Lower lobe of right lung (tissue), 2 donors: ENCODE data around the gene MFAP5. TPM values are rescaled to one million over a fixed set of nuclear protein-coding genes. Genes with fewer than 3 reads are reported as not detected.

Experiments used
- ATAC-seq, 2 donors: fragments of 200-7000 bp; cut with Tn5 transposase; one replicate each; pipeline ENCODE4 v1.9.1; 2020 to 2022; ENCODE audit warnings: mild to moderate bottlenecking in 2 of 2, moderate library complexity in 2 of 2
- DNase-seq: peaks from one replicate; pipeline ENCODE4 v3.0.0-alpha.2; 2020
- H3K27ac ChIP-seq: fragments of 200-600 bp; one replicate; pipeline ENCODE4 v1.8.0; 2022
- H3K27me3 ChIP-seq: fragments of 200-600 bp; one replicate; pipeline ENCODE4 v1.8.0; 2022; ENCODE audit warnings: low read depth
- H3K36me3 ChIP-seq: fragments of 200-600 bp; one replicate; pipeline ENCODE4 v1.8.0; 2022; ENCODE audit warnings: mild to moderate bottlenecking
- H3K4me1 ChIP-seq: fragments of 200-600 bp; one replicate; pipeline ENCODE4 v1.8.0; 2022
- H3K4me3 ChIP-seq: fragments of 200-600 bp; one replicate; pipeline ENCODE4 v1.8.0; 2022; ENCODE audit warnings: mild to moderate bottlenecking
- H3K9me3 ChIP-seq: fragments of 200-600 bp; one replicate; pipeline ENCODE4 v1.8.0; 2022
- CTCF ChIP-seq: fragments of 200-600 bp; IDR thresholded peaks from one replicate; pipeline ENCODE4 v1.8.0; 2022; ENCODE audit warnings: antibody characterized with exemption, mild to moderate bottlenecking
- intact Hi-C: fragments of 100-400 bp; cut with DNase I; formaldehyde crosslinking; loops from one replicate; pipeline ENCODE4 v1.11.0; 2022
- total RNA-seq: library from RNA; stranded (reverse); fragmentation: NEBNext Ultra II Directional; extraction: Animal tissue kit (Norgen Biotek cat#: 25700); gene quantifications from one replicate; pipeline ENCODE4 v1.2.1, GENCODE V29; 2021
- donor health status: DM: no; HTN: yes; CAD: no; lungs with severe emphysema.

Gene MFAP5
- total RNA-seq, 1 donor from 2014 or later, result 50.2 TPM

DNA sequence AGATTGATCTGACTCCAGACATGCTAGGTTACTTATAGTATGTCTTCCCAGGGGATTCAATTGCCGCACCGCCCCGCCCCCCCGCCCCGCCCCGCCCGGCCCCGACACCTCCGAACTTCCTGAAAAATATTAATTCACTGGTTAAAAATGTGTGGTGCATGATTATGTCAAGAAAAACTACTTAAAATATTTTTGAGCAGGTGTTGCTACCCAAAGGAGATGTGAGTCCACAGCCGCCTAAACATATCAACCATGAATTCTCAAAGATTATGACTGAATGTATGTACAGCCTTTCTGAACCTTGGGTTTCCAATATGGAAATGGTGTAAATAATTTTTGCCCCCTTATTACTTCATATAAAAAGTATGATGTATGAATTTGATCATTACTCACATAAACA lies 32.5 kb upstream of the MFAP5 start:
- peaks cover 41% of the 10 kb centered on the region for H3K4me1 ChIP-seq
- no peaks in the 10 kb centered on the region for H3K36me3 ChIP-seq
- TF ChIP-seq CTCF, result no peak
- intact Hi-C loops, result no loop called here
- ATAC-seq (no peak), DNase-seq (no peak)
- no peak overlapping the region for H3K27ac ChIP-seq
- H3K9me3 ChIP-seq, result no peaks in the 10 kb centered on the region
- H3K4me3 ChIP-seq, result no peak overlapping the region
- H3K27me3 ChIP-seq, result no peaks in the 10 kb centered on the region

DNA sequence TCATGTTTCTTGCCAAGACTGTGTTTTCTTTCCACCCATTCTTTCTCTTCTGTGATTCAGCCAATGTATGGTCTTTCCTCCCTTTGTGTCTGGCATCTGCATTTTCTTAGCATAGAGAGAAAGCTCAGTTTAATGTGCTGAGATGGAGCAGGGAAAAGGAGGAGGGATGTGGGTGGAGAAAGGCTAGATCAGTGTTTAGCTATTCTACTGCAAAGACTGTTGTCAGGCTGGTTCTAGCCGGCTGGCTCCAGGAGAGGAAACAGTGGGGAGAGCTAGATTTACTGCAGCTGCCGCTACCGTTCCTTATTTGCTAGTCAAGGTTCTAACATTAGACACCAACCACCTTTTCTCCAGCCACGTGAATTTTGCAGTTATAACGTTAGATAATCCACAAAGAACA lies 29.9 kb upstream of the MFAP5 start:
- Histone ChIP-seq H3K4me1 (peaks cover 40% of the 10 kb centered on the region), H3K9me3 (no peaks in the 10 kb centered on the region), H3K4me3 (no peak overlapping the region), H3K36me3 (no peaks in the 10 kb centered on the region), H3K27ac (peak overlapping the region; percentile 63), H3K27me3 (no peaks in the 10 kb centered on the region)
- ATAC-seq, result peak in 1 of 2 donors; percentile 39
- intact Hi-C loops, result no loop called here
- no peak for DNase-seq
- TF ChIP-seq CTCF, result no peak

DNA sequence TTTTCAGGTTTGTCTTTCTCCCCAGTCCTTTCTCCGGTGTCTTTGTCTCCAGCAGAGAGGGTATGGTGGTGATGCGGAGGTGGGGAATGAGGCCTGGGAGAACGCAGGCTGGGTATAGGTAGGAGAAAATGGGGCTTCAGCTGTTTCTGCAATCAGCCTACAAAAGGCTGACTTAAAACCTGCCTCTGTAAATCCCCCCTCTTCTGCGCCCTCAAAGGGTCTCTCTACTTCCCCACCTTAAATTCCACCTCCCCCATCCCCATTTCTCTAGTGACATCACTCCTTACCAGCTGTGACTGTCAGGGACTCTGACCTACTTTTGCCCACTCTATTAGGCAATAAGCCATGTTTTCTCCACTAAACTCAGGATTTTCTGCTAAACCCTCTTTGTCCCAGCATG lies 27.1 kb upstream of the MFAP5 start:
- intact Hi-C loops, result no loop called here
- Histone ChIP-seq H3K9me3 (no peaks in the 10 kb centered on the region), H3K36me3 (no peaks in the 10 kb centered on the region), H3K27ac (no peak overlapping the region), H3K27me3 (no peaks in the 10 kb centered on the region), H3K4me3 (no peak overlapping the region), H3K4me1 (peaks cover 34% of the 10 kb centered on the region)
- ATAC-seq, result no peak
- no peak for TF ChIP-seq CTCF
- DNase-seq, result no peak

DNA sequence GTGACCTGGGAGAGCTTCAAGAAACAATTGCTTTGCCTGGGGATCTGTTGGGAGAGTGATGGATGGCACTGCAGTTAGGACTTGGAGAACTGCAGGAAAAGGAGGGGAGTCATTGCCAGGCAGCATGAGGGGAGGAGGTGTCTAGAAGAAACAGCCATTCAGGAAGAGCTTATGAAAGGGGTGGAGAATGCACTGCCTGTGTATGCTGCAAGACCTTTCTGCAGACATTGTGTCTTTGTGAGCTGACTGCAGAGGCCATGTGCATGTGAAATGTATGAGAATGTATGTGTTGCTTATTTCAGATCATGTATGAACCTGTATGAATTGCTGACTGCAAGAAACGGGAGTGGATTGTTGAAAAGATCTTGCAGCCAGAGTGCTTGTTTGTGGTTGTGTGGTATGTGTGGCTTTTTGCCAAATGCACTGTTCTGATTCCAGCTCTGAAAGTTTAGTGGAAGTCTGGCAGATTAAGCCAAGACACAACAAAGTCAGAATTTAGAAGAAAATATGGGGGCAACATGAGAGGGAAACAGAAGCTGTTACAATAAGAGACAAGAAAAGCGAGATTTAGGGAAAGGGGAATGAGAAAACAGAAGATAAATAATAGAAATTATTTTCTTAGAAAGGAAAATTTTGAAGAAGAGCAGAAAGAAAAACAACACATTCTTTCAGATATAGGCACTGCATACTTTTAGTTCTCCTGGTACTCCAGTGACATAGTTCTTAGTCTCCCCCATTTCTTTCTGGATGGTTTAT lies 25.4 kb upstream of the MFAP5 start:
- Histone ChIP-seq H3K36me3 (no peaks in the 10 kb centered on the region), H3K4me3 (no peak overlapping the region), H3K9me3 (no peaks in the 10 kb centered on the region), H3K27ac (peak overlapping the region; percentile 51), H3K27me3 (no peaks in the 10 kb centered on the region), H3K4me1 (peaks cover 30% of the 10 kb centered on the region)
- no peak for TF ChIP-seq CTCF
- DNase-seq, result no peak
- intact Hi-C loops, result no loop called here
- ATAC-seq, result peak; percentile 82 to 90

DNA sequence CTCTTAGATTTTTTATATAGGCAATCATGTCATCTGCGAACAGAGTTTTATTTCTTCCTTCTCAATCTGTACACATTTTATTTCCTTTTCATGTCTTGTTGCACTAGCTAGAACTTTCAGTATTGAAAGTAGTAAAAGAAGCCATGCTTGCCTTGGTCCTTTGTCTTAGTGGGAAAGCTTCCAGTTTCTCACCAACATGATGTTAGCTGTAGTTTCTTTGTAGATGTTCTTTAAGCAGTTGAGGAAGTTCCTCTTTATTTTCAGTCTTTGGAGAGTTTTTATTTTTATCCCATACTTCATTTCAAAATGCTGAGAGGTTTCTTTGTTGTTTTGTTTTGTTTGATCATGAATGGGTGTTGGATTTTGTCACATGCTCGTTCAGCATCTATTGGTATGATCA lies 22.4 kb upstream of the MFAP5 start:
- DNase-seq (no peak), ATAC-seq (no peak)
- H3K36me3 ChIP-seq, result no peaks in the 10 kb centered on the region
- H3K27me3 ChIP-seq, result no peaks in the 10 kb centered on the region
- no peak overlapping the region for H3K27ac ChIP-seq
- no peaks in the 10 kb centered on the region for H3K9me3 ChIP-seq
- H3K4me1 ChIP-seq, result peaks cover 26% of the 10 kb centered on the region
- intact Hi-C loops, result no loop called here
- no peak overlapping the region for H3K4me3 ChIP-seq
- TF ChIP-seq CTCF, result no peak
